Muscle layer of colon (tissue), 2 donors: Measurements from ENCODE around the gene TTC9B.
"Not testable (repeated sequence)": the region's sequence is repeated elsewhere in the genome, so short reads cannot be mapped to it uniquely, and the experiment has no call there.

Source experiments
- H3K27ac ChIP-seq: one replicate; pipeline ENCODE4 v1.7.0; 2013; ENCODE audit warnings: low read depth, mild to moderate bottlenecking, low read length, moderate library complexity
- H3K27me3 ChIP-seq, 2 donors: one replicate each; pipeline ENCODE4 v1.7.0; 2013; ENCODE audit warnings: low read length in 2 of 2, mild to moderate bottlenecking in 2 of 2; ENCODE audit not compliant: insufficient read depth in 2 of 2, control insufficient read depth in 1 of 2
- H3K36me3 ChIP-seq: one replicate; pipeline ENCODE4 v1.7.0; 2013; ENCODE audit warnings: mild to moderate bottlenecking, low read length; ENCODE audit not compliant: insufficient read depth
- H3K4me1 ChIP-seq: one replicate; pipeline ENCODE4 v1.7.0; 2013; ENCODE audit warnings: mild to moderate bottlenecking, low read length; ENCODE audit not compliant: insufficient read depth
- H3K4me3 ChIP-seq, 2 donors: one replicate each; pipeline ENCODE4 v1.7.0; 2013; ENCODE audit warnings: low read length in 2 of 2, low read depth in 1 of 2, mild to moderate bottlenecking in 1 of 2, moderate library complexity in 1 of 2
- H3K9ac ChIP-seq: one replicate; pipeline ENCODE4 v1.7.0; 2013; ENCODE audit warnings: low read length
- H3K9me3 ChIP-seq: one replicate; pipeline ENCODE4 v1.7.0; 2013; ENCODE audit warnings: mild to moderate bottlenecking, low read length
- donor health status: abdominal sarcoma.
- donor health status: Adenocarcinoma of cecum.

Gene TTC9B

DNA sequence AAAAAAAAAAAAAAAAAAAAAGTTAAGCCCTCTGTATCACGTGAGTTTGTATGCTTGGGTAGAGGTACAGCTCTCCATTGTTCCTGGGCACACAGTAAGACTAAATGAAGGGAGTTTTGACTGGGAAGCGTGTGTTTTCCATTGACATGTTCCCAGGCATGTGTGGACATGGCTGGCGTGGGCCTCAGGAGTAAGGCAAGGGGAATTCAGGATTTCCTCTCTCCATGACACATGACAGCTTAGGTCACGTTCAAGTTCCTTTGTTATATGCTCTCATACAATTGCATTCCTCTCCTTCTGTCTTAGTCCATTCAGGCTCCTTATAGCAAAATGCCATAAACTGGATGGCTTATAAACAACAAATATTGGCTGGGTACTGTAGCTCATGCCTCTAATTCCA, 44.1 kb downstream of the TTC9B start:
- no peak overlapping the region for H3K9ac ChIP-seq
- H3K36me3 ChIP-seq, result no peaks in the 10 kb centered on the region
- H3K4me3 ChIP-seq, result no peak overlapping the region
- H3K9me3 ChIP-seq, result no peaks in the 10 kb centered on the region
- no peak overlapping the region for H3K27ac ChIP-seq
- no peaks in the 10 kb centered on the region for H3K4me1 ChIP-seq
- H3K27me3 ChIP-seq, result peaks cover 0 to 4% of the 10 kb centered on the region in 2 donors

- not testable (repeated sequence) for H3K4me1 ChIP-seq, H3K36me3 ChIP-seq, H3K9ac ChIP-seq, H3K27me3 ChIP-seq, H3K9me3 ChIP-seq, H3K4me3 ChIP-seq, H3K27ac ChIP-seq
These were observed 46.9 kb downstream of the TTC9B start for GRCh38 chr19:40171293-40171692.

DNA sequence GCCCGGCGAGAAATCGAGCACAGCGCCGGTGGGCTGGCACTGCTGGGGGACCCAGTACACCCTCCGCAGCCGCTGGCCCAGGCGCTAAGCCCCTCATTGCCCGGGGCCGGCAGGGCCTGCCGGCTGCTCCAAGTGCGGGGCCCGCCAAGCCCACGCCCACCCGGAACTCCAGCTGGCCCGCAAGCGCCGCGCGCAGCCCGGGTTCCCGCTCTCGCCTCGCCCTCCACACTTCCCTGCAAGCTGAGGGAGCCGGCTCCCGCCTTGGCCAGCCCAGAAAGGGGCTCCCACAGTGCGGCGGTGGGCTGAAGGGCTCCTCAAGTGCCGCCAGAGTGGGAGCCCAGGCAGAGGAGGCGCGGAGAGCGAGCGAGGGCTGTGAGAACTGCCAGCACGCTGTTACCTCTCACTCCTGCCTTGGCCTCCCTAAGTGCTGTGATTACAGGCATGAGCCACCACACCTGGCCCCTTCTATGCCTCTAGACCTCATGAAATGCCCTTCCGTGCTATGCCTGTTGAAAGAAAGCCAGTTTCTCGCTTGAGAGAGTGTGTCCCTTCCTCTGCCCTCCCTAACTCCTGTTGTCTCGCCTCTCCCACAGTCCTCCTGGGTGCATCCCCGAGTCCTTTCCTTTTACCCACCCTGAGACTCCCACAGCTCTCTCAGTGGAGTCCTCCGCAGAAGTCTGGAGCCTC, 47.7 kb downstream of the TTC9B start:
- not testable (repeated sequence) for H3K27ac ChIP-seq, H3K4me1 ChIP-seq, H3K36me3 ChIP-seq, H3K9ac ChIP-seq, H3K27me3 ChIP-seq, H3K9me3 ChIP-seq, H3K4me3 ChIP-seq

GRCh38 chr19:40169482-40170302, 48.5 kb downstream of the TTC9B start:
- H3K4me3 ChIP-seq, H3K36me3 ChIP-seq, H3K4me1 ChIP-seq, H3K27ac ChIP-seq, H3K9me3 ChIP-seq, H3K27me3 ChIP-seq, H3K9ac ChIP-seq: not testable (repeated sequence)
